Measurements from ENCODE around the gene TMEM200C. TPM values are rescaled to one million over a fixed set of nuclear protein-coding genes. Genes with fewer than 3 reads are reported as not detected.

Gene TMEM200C
- total and polyA plus RNA-seq, 10 of the 15 experiments (the other 5 are each of a cell fraction or from before 2014, with no cell fraction given): not detected

GRCh38 chr18:5851998-5852397 is 43.3 kb downstream of the TMEM200C start:
- ChIA-PET CTCF (no interaction called here), POLR2A (no interaction called here), SMC1A (ENCODE audit: uncharacterized antibody, unreplicated experiment) (no interaction called here), RAD21 (ENCODE audit: unreplicated experiment) (no interaction called here)
- Histone ChIP-seq H3K9me3 (replicated peaks; ENCODE audit: control insufficient read depth, insufficient read depth, low read length) (no peaks in the 10 kb centered on the region), H3K4me1 (ENCODE audit: control insufficient read depth, insufficient read depth, low read length) (no peaks in the 10 kb centered on the region), H3K79me2 (ENCODE audit: control insufficient read depth, insufficient read depth, low read length) (no peaks in the 10 kb centered on the region), H3K27ac (ENCODE audit: control insufficient read depth, insufficient read depth) (no peak overlapping the region), H3K4me2 (ENCODE audit: control insufficient read depth, insufficient read depth) (no peak overlapping the region), H3K27me3 (replicated peaks in 1 of 2; ENCODE audit: control insufficient read depth in 2 of 2, insufficient read depth in 2 of 2, low read length in 1 of 2) (no peaks in the 10 kb centered on the region), H3K4me3 (no peak overlapping the region), H3K9ac (ENCODE audit: control insufficient read depth, insufficient read depth, low read length) (no peak overlapping the region), H2AFZ (ENCODE audit: control insufficient read depth, low read depth, low read length) (no peak overlapping the region), H4K20me1 (ENCODE audit: control insufficient read depth, insufficient read depth) (no peaks in the 10 kb centered on the region), H3K36me3 (ENCODE audit: control insufficient read depth in 2 of 2, insufficient read depth in 2 of 2, low read length in 1 of 2) (no peaks in the 10 kb centered on the region)
- no peak for ATAC-seq
- DNase-seq (ENCODE audit: low read depth, low spot score): no peak
- TF ChIP-seq EED (IDR thresholded peaks at IDR 0.05; ENCODE audit: low read depth) (no peak), SIN3A (IDR thresholded peaks at IDR 0.05; ENCODE audit: low read depth, low read length) (no peak), SKIL (IDR thresholded peaks at IDR 0.05; ENCODE audit: low read depth, poor library complexity, severe bottlenecking) (no peak), WRNIP1 (IDR thresholded peaks at IDR 0.05; ENCODE audit: borderline replicate concordance, low read depth, low read length) (no peak), BMI1 (IDR thresholded peaks at IDR 0.05; ENCODE audit: borderline replicate concordance) (no peak), FOXK2 (IDR thresholded peaks at IDR 0.05) (no peak), TAF1 (IDR thresholded peaks at IDR 0.05; ENCODE audit: borderline replicate concordance, low read depth, low read length) (no peak), POLR2A (IDR thresholded peaks at IDR 0.05; ENCODE audit: low read depth, low read length) (no peak), CUX1 (IDR thresholded peaks at IDR 0.05; ENCODE audit: insufficient replicate concordance, low read depth, low read length) (no peak), BRCA1 (IDR thresholded peaks at IDR 0.05; ENCODE audit: low read depth, low read length) (no peak)
- BruUV-seq (replicated peaks): no TSS peak
- in situ Hi-C loops (cut with MboI): no loop called here
- no peak for FAIRE-seq
- 22% methylated on average over 2 of the region's 2 CpGs for WGBS (ENCODE audit: insufficient coverage, insufficient replicate concordance, low lambda C conversion rate, missing lambda C conversion rate)
- intact Hi-C loops (cut with micrococcal nuclease; ENCODE audit: unreplicated experiment): no loop called here

All from GM12878 (cell line).